WTC11 (cell line): ENCODE measurements around the gene KCNMA1. TPM values are rescaled to one million over a fixed set of nuclear protein-coding genes. Genes with fewer than 3 reads are reported as not detected.

Experiments
- ATAC-seq: fragments of 200-7000 bp; cut with Tn5 transposase; 2 replicates; pipeline ENCODE4 v1.10.0; 2021; ENCODE audit warnings: mild to moderate bottlenecking, moderate library complexity
- CTCF ChIA-PET: fragments of 300-600 bp; sonication (Branson Sonifier 250); formaldehyde crosslinking; loops from one replicate; lab custom pipeline; 2021; ENCODE audit warnings: antibody characterized with exemption; lab: Charles Lee
- POLR2A ChIA-PET: fragments of 350-600 bp; sonication (Branson Sonifier 250); formaldehyde crosslinking; loops from one replicate; lab custom pipeline; 2021; ENCODE audit warnings: antibody characterized with exemption; lab: Charles Lee
- DNase-seq: peaks from one replicate; pipeline ENCODE4 v3.0.0; 2021; ENCODE audit warnings: low spot score
- H3K27ac Mint-ChIP-seq: 2 replicates; pipeline ENCODE4 v1.8.0; 2021; ENCODE audit warnings: mixed read lengths
- H3K27me3 Mint-ChIP-seq: 2 replicates; pipeline ENCODE4 v1.8.0; 2021; ENCODE audit warnings: low read depth, mild to moderate bottlenecking, moderate library complexity, mixed read lengths
- H3K36me3 Mint-ChIP-seq: 2 replicates; pipeline ENCODE4 v1.8.0; 2021; ENCODE audit warnings: mixed read lengths
- H3K4me1 Mint-ChIP-seq: 2 replicates; pipeline ENCODE4 v1.8.0; 2022; ENCODE audit warnings: mixed read lengths
- H3K4me3 Mint-ChIP-seq: 2 replicates; pipeline ENCODE4 v1.8.0; 2021; ENCODE audit warnings: mild to moderate bottlenecking, moderate library complexity, mixed read lengths
- H3K9me3 Mint-ChIP-seq: 2 replicates; pipeline ENCODE4 v1.8.0; 2021; ENCODE audit warnings: mixed read lengths
- AFF4 ChIP-seq: sonication (generic); formaldehyde crosslinking; IDR thresholded peaks from 2 replicates; pipeline ENCODE4 v1.8.1; 2023; ENCODE audit warnings: mild to moderate bottlenecking, missing genetic modification reagents, borderline replicate concordance
- CTCF ChIP-seq: fragments of 200-600 bp; IDR thresholded peaks from 2 replicates; pipeline ENCODE4 v1.8.0; 2022; ENCODE audit warnings: antibody characterized with exemption
- ETV6 ChIP-seq: sonication (generic); formaldehyde crosslinking; IDR thresholded peaks from 2 replicates; pipeline ENCODE4 v1.8.1; 2022; ENCODE audit warnings: mild to moderate bottlenecking, missing genetic modification reagents
- NFYB ChIP-seq: sonication (generic); formaldehyde crosslinking; conservative IDR thresholded peaks from 2 replicates; pipeline ENCODE4 v1.8.0; 2022; ENCODE audit warnings: low read depth, missing genetic modification reagents
- NR1H2 ChIP-seq: sonication (generic); formaldehyde crosslinking; IDR thresholded peaks from 2 replicates; pipeline ENCODE4 v1.9.0; 2021; ENCODE audit warnings: mild to moderate bottlenecking, moderate library complexity, missing genetic modification reagents
- PRDM15 ChIP-seq: sonication (generic); formaldehyde crosslinking; IDR thresholded peaks from 2 replicates; pipeline ENCODE4 v1.8.0; 2022; ENCODE audit warnings: missing genetic modification reagents
- RELA ChIP-seq: sonication (generic); formaldehyde crosslinking; IDR thresholded peaks from 2 replicates; pipeline ENCODE4 v1.8.1; 2022; ENCODE audit warnings: missing genetic modification reagents, mild to moderate bottlenecking, borderline replicate concordance
- ZNF138 ChIP-seq: sonication (generic); formaldehyde crosslinking; conservative IDR thresholded peaks from 2 replicates; pipeline ENCODE4 v1.8.1; 2022; ENCODE audit warnings: mild to moderate bottlenecking, moderate library complexity, missing genetic modification reagents
- ZNF263 ChIP-seq: sonication (generic); formaldehyde crosslinking; IDR thresholded peaks from 2 replicates; pipeline ENCODE4 v1.8.1; 2022; ENCODE audit warnings: low read depth, mild to moderate bottlenecking, moderate library complexity, missing genetic modification reagents
- ZNF317 ChIP-seq: sonication (generic); formaldehyde crosslinking; IDR thresholded peaks from 2 replicates; pipeline ENCODE4 v1.8.1; 2023; ENCODE audit warnings: low read depth, mild to moderate bottlenecking, moderate library complexity, missing genetic modification reagents, borderline replicate concordance
- total RNA-seq: library from RNA; stranded (reverse); gene quantifications from 3 replicates; pipeline ENCODE4 v1.2.3, GENCODE V29; 2021
- TF ChIP-seq, protein P1 (sequence below): fragments of 250-450 bp; sonication (Bioruptor Pico); IDR thresholded peaks from 2 replicates; pipeline ENCODE4 v1.9.0; 2021; ENCODE audit warnings: mild to moderate bottlenecking, borderline replicate concordance
- TF ChIP-seq, protein P2 (sequence below): fragments of 250-450 bp; sonication (Bioruptor Pico); IDR thresholded peaks from 2 replicates; pipeline ENCODE4 v1.9.0; 2021; ENCODE audit warnings: mild to moderate bottlenecking
- TF ChIP-seq, protein P3 (sequence below): fragments of 250-450 bp; sonication (Bioruptor Pico); IDR thresholded peaks from 2 replicates; pipeline ENCODE4 v1.9.0; 2021; ENCODE audit warnings: moderate library complexity, mild to moderate bottlenecking, inconsistent platforms, borderline replicate concordance
- TF ChIP-seq, protein P4 (sequence below): fragments of 250-450 bp; sonication (Bioruptor Pico); IDR thresholded peaks from 2 replicates; pipeline ENCODE4 v1.9.0; 2021; ENCODE audit warnings: mild to moderate bottlenecking

KCNMA1 gene
- total RNA-seq, 1 experiment from 2014 or later: 7.3 TPM

- TF ChIP-seq, protein P1, sequence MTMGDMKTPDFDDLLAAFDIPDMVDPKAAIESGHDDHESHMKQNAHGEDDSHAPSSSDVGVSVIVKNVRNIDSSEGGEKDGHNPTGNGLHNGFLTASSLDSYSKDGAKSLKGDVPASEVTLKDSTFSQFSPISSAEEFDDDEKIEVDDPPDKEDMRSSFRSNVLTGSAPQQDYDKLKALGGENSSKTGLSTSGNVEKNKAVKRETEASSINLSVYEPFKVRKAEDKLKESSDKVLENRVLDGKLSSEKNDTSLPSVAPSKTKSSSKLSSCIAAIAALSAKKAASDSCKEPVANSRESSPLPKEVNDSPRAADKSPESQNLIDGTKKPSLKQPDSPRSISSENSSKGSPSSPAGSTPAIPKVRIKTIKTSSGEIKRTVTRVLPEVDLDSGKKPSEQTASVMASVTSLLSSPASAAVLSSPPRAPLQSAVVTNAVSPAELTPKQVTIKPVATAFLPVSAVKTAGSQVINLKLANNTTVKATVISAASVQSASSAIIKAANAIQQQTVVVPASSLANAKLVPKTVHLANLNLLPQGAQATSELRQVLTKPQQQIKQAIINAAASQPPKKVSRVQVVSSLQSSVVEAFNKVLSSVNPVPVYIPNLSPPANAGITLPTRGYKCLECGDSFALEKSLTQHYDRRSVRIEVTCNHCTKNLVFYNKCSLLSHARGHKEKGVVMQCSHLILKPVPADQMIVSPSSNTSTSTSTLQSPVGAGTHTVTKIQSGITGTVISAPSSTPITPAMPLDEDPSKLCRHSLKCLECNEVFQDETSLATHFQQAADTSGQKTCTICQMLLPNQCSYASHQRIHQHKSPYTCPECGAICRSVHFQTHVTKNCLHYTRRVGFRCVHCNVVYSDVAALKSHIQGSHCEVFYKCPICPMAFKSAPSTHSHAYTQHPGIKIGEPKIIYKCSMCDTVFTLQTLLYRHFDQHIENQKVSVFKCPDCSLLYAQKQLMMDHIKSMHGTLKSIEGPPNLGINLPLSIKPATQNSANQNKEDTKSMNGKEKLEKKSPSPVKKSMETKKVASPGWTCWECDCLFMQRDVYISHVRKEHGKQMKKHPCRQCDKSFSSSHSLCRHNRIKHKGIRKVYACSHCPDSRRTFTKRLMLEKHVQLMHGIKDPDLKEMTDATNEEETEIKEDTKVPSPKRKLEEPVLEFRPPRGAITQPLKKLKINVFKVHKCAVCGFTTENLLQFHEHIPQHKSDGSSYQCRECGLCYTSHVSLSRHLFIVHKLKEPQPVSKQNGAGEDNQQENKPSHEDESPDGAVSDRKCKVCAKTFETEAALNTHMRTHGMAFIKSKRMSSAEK (CRISPR knock-in tag): no peak
Observed at GRCh38 chr10:77339166-77339565, 298.4 kb downstream of the KCNMA1 start (continued).

DNA sequence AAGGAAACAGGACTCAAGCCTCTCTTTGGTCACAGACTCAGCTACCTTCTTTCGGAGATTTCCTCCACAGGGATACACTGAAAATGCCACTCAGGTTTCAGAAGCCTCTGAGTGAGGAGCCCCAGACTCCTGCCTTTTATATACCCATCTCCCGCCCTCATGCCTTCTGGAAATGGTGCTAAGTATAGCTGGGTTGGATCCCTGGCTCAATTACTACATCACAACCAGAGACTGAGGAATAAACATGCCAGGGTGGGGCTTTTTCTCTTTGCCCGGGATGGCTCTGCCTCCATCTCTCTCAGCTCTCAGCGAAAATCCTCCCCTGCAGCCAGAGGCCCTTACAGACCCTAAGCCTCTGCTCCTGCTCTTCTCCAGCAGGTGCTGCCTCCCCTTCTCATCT, 299.5 kb downstream of the KCNMA1 start:
- CTCF ChIA-PET: no interaction called here
- Mint-ChIP-seq H3K27ac (no peak overlapping the region), H3K4me1 (no peaks in the 10 kb centered on the region), H3K27me3 (peaks cover 8% of the 10 kb centered on the region), H3K4me3 (no peak overlapping the region), H3K9me3 (peaks cover 11% of the 10 kb centered on the region), H3K36me3 (peaks cover 7% of the 10 kb centered on the region; the same call in 1 of the 2 replicates)
- POLR2A ChIA-PET: no interaction called here
- ATAC-seq (no peak), DNase-seq (no peak)
- TF ChIP-seq ZNF263 (CRISPR knock-in tag): no peak
- no peak for TF ChIP-seq CTCF
- TF ChIP-seq NFYB (CRISPR knock-in tag): no peak
- TF ChIP-seq, protein P2, sequence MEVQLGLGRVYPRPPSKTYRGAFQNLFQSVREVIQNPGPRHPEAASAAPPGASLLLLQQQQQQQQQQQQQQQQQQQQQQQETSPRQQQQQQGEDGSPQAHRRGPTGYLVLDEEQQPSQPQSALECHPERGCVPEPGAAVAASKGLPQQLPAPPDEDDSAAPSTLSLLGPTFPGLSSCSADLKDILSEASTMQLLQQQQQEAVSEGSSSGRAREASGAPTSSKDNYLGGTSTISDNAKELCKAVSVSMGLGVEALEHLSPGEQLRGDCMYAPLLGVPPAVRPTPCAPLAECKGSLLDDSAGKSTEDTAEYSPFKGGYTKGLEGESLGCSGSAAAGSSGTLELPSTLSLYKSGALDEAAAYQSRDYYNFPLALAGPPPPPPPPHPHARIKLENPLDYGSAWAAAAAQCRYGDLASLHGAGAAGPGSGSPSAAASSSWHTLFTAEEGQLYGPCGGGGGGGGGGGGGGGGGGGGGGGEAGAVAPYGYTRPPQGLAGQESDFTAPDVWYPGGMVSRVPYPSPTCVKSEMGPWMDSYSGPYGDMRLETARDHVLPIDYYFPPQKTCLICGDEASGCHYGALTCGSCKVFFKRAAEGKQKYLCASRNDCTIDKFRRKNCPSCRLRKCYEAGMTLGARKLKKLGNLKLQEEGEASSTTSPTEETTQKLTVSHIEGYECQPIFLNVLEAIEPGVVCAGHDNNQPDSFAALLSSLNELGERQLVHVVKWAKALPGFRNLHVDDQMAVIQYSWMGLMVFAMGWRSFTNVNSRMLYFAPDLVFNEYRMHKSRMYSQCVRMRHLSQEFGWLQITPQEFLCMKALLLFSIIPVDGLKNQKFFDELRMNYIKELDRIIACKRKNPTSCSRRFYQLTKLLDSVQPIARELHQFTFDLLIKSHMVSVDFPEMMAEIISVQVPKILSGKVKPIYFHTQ (CRISPR knock-in tag): no peak
- TF ChIP-seq RELA (CRISPR knock-in tag): no peak
- no peak for TF ChIP-seq ZNF317 (CRISPR knock-in tag)
- no peak for TF ChIP-seq NR1H2 (CRISPR knock-in tag)
- TF ChIP-seq ZNF138 (CRISPR knock-in tag): no peak
- no peak for TF ChIP-seq ETV6 (CRISPR knock-in tag)
- TF ChIP-seq AFF4 (CRISPR knock-in tag): no peak
- TF ChIP-seq, protein P3, sequence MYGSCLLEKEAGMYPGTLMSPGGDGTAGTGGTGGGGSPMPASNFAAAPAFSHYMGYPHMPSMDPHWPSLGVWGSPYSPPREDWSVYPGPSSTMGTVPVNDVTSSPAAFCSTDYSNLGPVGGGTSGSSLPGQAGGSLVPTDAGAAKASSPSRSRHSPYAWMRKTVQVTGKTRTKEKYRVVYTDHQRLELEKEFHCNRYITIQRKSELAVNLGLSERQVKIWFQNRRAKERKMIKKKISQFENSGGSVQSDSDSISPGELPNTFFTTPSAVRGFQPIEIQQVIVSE (CRISPR knock-in tag): no peak
- no peak for TF ChIP-seq PRDM15
- TF ChIP-seq, protein P4, sequence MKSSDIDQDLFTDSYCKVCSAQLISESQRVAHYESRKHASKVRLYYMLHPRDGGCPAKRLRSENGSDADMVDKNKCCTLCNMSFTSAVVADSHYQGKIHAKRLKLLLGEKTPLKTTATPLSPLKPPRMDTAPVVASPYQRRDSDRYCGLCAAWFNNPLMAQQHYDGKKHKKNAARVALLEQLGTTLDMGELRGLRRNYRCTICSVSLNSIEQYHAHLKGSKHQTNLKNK (CRISPR knock-in tag): no peak
- TF ChIP-seq, all 79 proteins: peak for 0
